ENCODE measurements around the gene PPP1R12B.
"Not testable (repeated sequence)": the region's sequence is repeated elsewhere in the genome, so short reads cannot be mapped to it uniquely, and the experiment has no call there.

The PPP1R12B gene

DNA sequence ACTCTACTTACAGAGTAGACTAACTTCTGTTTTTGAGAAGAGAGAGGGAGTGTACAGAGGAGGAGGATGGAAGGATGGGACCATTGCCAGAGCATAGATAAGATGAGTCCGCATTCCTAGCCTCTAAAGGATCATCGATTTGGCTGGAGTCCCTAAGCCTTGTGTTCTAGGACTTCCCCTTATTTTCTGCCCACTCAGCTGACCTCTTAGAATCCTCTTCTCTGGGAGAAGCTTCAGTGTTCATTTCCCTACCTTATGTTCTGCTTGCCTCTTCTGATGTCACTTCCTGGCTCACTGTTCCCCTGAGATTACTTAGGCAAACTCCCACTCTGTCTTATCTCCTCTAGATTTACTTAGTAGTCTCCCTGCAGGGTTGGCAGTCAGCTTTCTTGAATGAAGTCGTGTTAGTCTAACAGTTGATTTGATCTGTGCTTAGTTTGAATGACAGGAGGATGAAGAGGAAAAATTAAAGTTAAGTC, 205.1 kb downstream of the PPP1R12B start:
- in situ Hi-C loops (cut with HindIII; ENCODE audit: low sequenced_read_pairs): no loop called here

DNA sequence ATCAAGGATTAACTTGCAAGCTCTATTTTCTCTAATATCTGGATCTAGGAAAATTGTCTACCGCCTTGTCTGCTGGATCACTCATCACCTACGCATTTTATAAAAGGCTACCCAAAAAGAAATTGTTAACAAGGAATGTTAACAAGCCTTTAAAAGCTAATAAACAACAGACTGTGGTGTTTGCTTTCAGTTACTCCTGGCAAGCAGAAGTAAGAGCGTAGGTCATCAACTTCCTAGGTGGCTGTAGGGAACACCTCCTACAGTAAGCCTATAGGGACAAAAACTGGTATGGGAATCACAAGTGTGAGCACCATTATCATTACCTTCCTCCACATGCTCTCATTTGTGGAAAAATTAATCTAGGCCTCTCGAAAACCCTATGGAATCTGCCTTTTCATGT, 206.1 kb downstream of the PPP1R12B start:
- in situ Hi-C loops (cut with HindIII; ENCODE audit: low sequenced_read_pairs): not testable (repeated sequence)

GRCh38 chr1:202556037-202556436, 207.5 kb downstream of the PPP1R12B start:
- in situ Hi-C loops (cut with HindIII; ENCODE audit: low sequenced_read_pairs): not testable (repeated sequence)

- in situ Hi-C loops (cut with HindIII; ENCODE audit: low sequenced_read_pairs): not testable (repeated sequence)
Measured at GRCh38 chr1:202557662-202558061, 209.2 kb downstream of the PPP1R12B start.

DNA sequence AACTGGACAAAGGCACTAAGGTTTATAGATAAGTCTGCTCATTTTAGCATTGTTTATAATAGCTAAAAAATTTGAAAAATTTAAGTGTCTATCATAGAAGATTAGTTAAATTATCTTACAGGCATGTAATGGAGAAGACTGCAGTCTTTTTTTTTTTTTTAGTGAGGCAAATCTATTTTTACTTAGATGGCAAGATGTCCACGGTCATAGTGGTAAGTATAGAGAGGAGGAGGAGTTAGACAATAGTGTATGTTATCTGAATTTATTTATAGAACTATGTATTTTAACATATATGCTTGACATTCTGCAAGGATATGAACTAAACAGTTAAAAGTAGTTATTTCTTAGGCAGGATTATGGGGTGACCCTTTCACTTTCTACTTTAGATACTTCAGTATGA, 212.7 kb downstream of the PPP1R12B start:
- in situ Hi-C loops (cut with HindIII; ENCODE audit: low sequenced_read_pairs): no loop called here

GRCh38 chr1:202561726-202562443, 213.4 kb downstream of the PPP1R12B start:
- in situ Hi-C loops (cut with HindIII; ENCODE audit: low sequenced_read_pairs): no loop called here

DNA sequence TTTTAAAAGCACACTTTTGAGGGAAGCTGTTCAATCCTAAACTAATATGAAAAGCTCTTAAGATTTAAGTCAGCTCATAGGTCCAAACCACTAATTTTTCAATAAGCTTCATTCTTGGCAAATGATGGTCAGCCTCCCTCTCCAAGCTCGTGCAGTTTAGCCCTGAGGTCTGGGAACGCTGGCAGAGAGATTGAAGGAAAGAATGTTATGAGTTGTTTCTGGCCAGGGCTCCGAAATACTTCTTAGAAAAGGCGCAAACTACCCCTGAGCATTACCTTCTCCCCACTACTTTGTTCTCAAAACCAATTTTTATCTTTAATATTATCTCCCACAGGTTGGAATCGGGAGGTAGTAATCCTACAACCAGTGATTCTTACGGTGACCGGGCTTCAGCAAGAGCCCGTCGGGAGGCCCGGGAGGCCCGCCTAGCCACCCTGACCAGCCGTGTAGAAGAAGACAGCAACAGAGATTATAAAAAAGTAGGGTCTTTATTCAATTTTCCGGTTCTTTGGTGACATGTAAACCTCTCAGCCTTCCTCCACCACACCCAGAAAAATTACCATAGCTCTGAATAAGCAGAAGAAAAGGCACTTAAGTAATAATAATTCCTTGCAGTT, 214.1 kb downstream of the PPP1R12B start:
- in situ Hi-C loops (cut with HindIII; ENCODE audit: low sequenced_read_pairs): no loop called here

- in situ Hi-C loops (cut with HindIII; ENCODE audit: low sequenced_read_pairs): no loop called here
Measured at GRCh38 chr1:202563818-202564217, 215.3 kb downstream of the PPP1R12B start.

GRCh38 chr1:202564958-202565495, 216.5 kb downstream of the PPP1R12B start:
- in situ Hi-C loops (cut with HindIII; ENCODE audit: low sequenced_read_pairs): no loop called here

DNA sequence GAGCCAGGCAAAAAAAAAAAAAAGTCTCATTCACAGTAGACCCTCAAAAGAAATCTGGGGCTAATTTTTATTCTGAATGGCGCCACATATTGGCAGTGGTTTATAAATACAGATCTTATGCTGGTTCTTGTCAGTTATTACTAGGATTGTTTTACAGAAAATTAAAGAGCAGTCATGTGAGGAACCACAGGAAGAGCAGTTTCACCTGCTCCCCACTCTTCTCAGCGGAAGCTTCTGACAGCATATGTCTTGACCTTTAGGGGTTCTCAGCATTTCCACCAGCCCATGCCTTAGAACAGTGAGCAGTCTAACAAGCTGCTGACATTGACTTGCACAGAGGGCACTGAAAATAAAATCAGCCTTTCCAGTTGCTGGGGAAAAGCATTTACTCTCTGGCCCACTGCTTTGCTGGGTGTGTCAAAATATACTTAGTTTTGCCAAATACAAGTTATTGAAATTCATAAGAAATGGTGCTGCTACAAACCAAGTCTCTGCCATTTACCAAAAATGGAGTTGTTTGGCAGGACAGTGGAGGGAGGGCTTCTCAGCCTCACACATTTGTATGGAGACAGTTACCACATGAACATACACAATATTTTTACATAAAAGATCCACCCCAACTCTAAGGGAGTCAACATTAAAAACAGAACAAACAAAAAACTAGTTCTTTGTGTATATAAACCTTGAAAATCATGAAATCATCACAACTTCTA, 217.5 kb downstream of the PPP1R12B start:
- in situ Hi-C loops (cut with HindIII; ENCODE audit: low sequenced_read_pairs): no loop called here

- in situ Hi-C loops (cut with HindIII; ENCODE audit: low sequenced_read_pairs): no loop called here
Measured at GRCh38 chr1:202567738-202568137, 219.2 kb downstream of the PPP1R12B start.

DNA sequence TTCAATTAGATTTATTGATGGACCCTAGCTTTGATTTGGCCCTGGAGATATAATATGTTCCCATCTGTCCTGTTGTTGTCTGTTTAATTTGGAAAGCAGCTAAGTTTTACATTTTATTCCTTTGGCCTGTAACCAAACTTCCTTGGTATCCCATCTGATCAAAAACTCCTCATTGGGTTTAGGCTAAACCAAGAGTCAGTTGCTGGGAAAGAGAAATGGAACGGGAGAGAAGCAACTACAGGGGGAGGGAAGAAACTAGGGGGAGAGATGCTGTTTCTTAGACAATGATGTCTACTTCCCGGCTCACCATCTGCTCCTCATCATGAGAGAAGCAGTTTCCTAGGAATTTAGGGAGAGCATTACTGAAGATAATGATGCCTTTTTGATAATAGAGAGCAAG, 219.9 kb downstream of the PPP1R12B start:
- in situ Hi-C loops (cut with HindIII; ENCODE audit: low sequenced_read_pairs): no loop called here

- in situ Hi-C loops (cut with HindIII; ENCODE audit: low sequenced_read_pairs): no loop called here
Measured at GRCh38 chr1:202568826-202569225, 220.3 kb downstream of the PPP1R12B start.

DNA sequence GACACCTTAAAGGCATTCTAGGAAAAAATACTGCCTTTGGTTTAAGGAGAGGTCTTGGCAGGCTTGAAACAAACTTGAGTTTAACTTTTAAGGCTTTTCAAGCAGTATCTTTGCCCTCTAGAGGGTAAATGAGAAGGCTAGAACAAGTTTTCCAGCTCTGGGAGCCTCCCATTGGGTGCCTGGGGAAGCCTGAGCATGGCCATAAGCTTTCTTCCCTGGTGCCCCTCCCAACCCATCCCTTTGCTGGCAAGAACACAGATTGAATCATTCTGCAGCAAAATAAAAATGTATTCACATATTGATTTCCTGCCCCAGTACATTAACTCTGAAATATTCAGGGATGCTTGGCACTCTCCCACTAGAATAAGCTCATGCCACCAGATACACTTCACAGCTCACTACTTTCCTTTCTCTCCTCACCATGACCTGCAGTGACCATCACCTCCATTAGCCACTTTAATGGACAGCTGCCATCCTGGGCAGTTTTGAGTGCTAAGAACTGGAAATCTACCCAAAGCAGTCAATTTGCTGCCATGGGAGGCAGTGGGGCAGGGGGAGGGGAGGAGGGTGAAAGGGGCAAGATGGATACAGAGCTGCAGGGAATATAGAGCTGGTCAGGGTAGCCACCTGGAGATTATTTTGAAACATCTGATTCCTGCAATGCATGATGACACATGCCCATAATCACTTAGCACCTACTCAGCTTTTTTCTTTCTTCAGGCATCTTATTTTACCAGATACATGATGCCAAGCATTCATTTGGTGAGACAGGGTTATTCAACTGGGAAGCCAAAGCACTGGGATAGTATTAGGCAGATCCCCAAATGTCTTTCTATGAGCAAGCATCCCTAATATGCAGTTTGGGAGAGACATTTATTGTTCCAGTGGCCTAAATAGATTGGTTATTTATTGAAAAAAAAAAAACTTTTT, 221.2 kb downstream of the PPP1R12B start:
- in situ Hi-C loops (cut with HindIII; ENCODE audit: low sequenced_read_pairs): no loop called here

DNA sequence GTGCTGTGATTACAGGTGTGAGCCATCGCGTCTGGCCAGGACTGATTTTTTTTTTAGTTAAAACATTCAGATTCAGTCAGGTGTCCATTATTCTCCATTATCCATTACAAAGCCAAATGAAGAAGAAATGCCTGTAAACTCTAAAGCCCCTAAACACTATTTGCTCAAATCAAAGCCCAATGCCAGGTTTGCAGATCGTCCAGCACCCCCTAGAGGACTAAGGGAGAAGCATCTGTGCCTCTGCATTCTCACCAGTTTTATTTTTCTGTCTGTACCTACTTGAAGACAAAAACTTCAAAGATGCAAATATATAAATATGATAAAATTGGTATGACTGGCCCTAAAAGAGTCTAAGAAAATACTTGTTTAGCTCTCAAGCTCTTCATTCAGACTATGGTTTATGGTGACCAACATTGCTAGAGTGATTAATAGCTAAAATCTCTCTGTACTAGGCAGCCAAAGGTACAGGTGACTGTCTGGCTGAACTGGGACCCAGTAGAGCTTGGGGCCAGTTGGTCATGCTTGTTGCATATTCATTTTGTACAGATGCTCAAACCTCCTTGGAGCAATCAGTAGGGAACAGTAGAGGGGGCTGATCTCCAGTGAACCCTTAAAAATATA, 223.3 kb downstream of the PPP1R12B start:
- in situ Hi-C loops (cut with HindIII; ENCODE audit: low sequenced_read_pairs): no loop called here

- in situ Hi-C loops (cut with HindIII; ENCODE audit: low sequenced_read_pairs): no loop called here
Measured at GRCh38 chr1:202572867-202573266, 224.4 kb downstream of the PPP1R12B start.

DNA sequence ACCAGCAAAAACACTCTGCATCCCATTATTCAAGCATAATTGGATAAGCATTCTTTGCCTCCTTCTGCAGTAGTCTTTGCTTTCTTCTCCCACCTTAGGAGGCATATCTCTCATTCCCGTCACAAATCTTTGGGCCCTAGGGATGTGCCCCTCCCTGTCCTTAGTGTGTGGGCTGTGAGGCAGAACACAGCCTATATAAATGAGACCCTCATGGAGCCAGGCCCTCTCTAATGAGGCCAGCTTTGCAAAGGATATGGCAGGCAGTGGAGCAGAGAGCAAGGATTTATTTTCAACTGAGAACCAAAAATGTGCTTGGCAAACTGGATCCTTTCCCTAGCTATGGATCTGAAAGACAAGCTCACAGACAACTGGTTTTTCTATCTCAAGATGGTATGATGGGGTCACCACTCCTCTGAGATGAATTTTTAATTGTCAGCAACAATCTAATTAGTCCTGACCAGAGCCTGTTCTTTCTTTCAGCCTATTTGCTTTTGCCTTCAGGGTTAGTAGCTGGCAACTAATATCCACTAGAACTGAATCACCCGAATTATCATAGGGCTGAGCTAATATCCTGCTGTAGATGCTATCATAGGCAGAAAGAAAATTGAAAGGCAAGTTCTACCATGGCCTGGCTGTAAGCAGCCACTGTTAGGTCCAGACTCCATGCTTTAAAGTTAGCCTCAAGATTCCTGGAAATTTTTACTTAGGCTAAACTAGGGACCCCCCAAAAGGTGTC, 227.6 kb downstream of the PPP1R12B start:
- in situ Hi-C loops (cut with HindIII; ENCODE audit: low sequenced_read_pairs): no loop called here

GRCh38 chr1:202576816-202577215, 228.3 kb downstream of the PPP1R12B start:
- in situ Hi-C loops (cut with HindIII; ENCODE audit: low sequenced_read_pairs): no loop called here

- in situ Hi-C loops (cut with HindIII; ENCODE audit: low sequenced_read_pairs): no loop called here
Measured at GRCh38 chr1:202577381-202577780, 228.9 kb downstream of the PPP1R12B start.
